GM18502 (cell line): ENCODE results near the gene PRR5.

ENCODE experiments used
- ATAC-seq: cut with Tn5 transposase; IDR thresholded peaks from one replicate; pipeline ENCODE4 v1.9.1; 2021; ENCODE audit warnings: mild to moderate bottlenecking; ENCODE audit not compliant: unreplicated experiment, poor library complexity

Gene PRR5

GRCh38 chr22:44711241-44711560, 9.2 kb downstream of the PRR5 start:
- ATAC-seq, result no peak

GRCh38 chr22:44711690-44712555, 9.9 kb downstream of the PRR5 start:
- ATAC-seq, result no peak

- ATAC-seq, result no peak
Observed at GRCh38 chr22:44712962-44713361, 11.0 kb downstream of the PRR5 start.

- ATAC-seq, result no peak
Observed at GRCh38 chr22:44714703-44715350, 12.8 kb downstream of the PRR5 start.

GRCh38 chr22:44718418-44718817, 16.4 kb downstream of the PRR5 start:
- ATAC-seq, result no peak

- no peak for ATAC-seq
Observed at GRCh38 chr22:44719586-44720368, 17.8 kb downstream of the PRR5 start.

GRCh38 chr22:44721213-44721612, 19.2 kb downstream of the PRR5 start:
- no peak for ATAC-seq

GRCh38 chr22:44722611-44723010, 20.6 kb downstream of the PRR5 start:
- no peak for ATAC-seq

GRCh38 chr22:44723801-44724200, 21.8 kb downstream of the PRR5 start:
- no peak for ATAC-seq

GRCh38 chr22:44724416-44724815, 22.4 kb downstream of the PRR5 start:
- ATAC-seq, result no peak

GRCh38 chr22:44724859-44725258, 22.9 kb downstream of the PRR5 start:
- no peak for ATAC-seq

- no peak for ATAC-seq
Observed at GRCh38 chr22:44726439-44726838, 24.4 kb downstream of the PRR5 start.

- ATAC-seq, result no peak
Observed at GRCh38 chr22:44727148-44727547, 25.1 kb downstream of the PRR5 start.

GRCh38 chr22:44727709-44728108, 25.7 kb downstream of the PRR5 start:
- no peak for ATAC-seq

- ATAC-seq, result no peak
Observed at GRCh38 chr22:44728761-44729324, 26.8 kb downstream of the PRR5 start.

GRCh38 chr22:44729391-44730021, 27.5 kb downstream of the PRR5 start:
- ATAC-seq, result no peak

- ATAC-seq, result no peak
Observed at GRCh38 chr22:44730022-44730393, 28.0 kb downstream of the PRR5 start.

GRCh38 chr22:44730490-44731356, 28.7 kb downstream of the PRR5 start:
- no peak for ATAC-seq

GRCh38 chr22:44731357-44731970, 29.5 kb downstream of the PRR5 start:
- no peak for ATAC-seq
